HG02642 (cell line): ENCODE data around the gene GRIA4.

Source experiments
- ATAC-seq: cut with Tn5 transposase; IDR thresholded peaks from one replicate; pipeline ENCODE4 v1.9.1; 2021; ENCODE audit warnings: mild to moderate bottlenecking; ENCODE audit not compliant: unreplicated experiment, poor library complexity

Gene GRIA4

DNA sequence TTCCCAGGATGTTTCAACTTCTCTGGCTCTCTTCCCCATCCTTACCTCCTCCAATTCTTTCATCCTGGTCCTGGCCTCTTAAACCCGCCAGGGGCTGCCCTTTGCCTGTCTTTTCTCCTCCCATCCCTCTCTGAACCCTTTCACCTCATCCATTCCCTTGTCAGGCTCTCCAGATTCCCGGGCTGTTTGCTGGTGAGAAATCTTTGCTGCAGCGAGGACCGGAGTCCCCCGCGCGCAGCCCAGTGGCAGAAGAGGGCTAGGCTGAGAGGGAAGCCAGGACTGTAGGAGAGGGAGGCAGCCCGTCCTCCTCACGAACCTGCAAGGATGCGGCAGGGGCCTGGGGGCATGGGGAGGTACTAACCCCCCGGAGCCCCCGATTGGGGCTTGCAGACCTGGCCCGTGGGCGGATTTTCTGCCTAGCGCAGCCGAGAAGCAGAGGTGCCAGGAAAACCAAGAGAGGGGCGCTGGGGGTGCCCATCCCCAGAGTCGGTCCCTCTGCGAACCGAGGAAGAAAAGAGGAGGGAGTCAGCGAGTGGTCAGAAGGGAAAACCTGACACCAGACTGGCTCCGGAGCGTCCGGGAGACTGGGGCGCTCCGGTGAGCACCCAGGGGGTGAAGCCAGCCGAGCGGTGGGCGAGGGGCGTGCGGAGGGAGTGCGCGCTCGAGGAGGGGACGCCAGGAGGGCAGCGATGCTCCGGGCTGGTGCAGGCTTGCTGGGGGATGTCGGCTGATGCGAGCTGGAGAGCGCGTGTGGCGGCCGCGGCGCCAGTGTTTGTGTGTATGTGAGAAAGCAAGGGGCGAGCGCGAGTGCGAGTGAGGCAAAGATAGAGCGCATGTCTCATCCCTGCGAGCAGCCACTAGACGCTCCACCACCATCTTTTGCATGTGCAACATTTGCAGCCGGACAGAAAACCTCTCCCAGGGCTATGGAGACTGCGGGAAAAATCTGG is at the start of gene GRIA4:
TSS of gene GRIA4 (plus strand) at position 242 of the 950 bp plus-strand sequence. CDS start 925 bp downstream, outside the sequence.
- no peak for ATAC-seq

GRCh38 chr11:105573091-105573490 is 36.8 kb upstream of the GRIA4 start:
- ATAC-seq = no peak

GRCh38 chr11:105574974-105575373 is 34.9 kb upstream of the GRIA4 start:
- no peak for ATAC-seq

DNA sequence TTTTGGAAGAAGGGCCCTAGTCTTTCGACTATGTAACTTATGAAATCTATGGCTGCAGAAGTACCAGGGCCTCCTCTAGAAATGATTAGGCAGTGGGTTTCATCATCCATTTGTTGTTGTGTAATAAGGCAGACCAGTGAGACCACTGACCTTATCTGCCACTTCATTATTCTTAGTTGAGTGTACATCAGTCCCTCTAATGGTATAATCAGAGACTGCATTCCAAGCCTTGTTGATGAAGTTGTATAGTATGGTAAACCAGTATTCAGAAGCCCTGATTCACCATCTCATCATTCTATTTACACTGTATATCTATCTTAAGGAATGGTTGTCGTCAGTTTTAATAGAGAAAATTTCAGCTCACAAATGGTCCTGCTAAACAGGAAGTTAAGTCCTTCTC is 32.2 kb upstream of the GRIA4 start:
- no peak for ATAC-seq

DNA sequence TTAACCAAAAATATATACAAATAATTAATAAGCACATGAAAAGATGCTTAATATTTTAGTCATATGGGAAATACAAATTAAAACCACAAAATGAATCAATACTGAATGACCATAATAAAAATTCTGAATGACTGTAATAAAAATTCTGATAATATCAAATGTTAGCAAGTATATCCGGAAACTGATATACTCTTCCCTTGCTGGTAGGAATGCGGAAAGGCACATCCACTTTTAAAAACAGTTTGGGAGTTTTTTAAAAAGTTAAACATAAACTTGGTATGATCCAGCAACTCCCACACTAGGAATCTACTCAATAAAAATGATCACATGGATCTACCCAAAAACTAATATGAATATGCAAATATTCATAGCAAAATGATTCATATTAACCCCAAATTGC is 30.8 kb upstream of the GRIA4 start:
- no peak for ATAC-seq

GRCh38 chr11:105582497-105582896 is 27.4 kb upstream of the GRIA4 start:
- ATAC-seq = no peak

DNA sequence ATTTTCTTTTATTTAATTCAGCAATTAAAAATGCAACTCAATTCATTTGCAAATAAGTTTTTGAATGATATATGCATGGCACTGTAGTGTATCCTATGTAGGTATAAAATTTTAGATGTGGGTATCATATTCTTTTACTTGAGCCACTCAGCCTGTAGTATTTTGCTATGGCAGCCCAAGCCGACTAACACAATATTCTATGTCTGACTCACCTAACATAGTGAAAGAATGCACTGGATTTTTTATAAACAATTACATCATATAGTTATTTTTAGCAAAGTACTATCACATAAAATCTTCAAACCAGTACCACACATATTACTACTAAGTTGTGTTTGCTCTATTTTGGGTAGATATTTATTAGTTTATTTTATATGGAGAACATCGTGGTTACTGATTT is 21.9 kb upstream of the GRIA4 start:
- no peak for ATAC-seq

GRCh38 chr11:105589346-105589745 is 20.5 kb upstream of the GRIA4 start:
- ATAC-seq = no peak

- no peak for ATAC-seq
These were observed 17.8 kb upstream of the GRIA4 start for GRCh38 chr11:105592035-105592434.

- no peak for ATAC-seq
These were observed 11.5 kb upstream of the GRIA4 start for GRCh38 chr11:105598371-105598770.

DNA sequence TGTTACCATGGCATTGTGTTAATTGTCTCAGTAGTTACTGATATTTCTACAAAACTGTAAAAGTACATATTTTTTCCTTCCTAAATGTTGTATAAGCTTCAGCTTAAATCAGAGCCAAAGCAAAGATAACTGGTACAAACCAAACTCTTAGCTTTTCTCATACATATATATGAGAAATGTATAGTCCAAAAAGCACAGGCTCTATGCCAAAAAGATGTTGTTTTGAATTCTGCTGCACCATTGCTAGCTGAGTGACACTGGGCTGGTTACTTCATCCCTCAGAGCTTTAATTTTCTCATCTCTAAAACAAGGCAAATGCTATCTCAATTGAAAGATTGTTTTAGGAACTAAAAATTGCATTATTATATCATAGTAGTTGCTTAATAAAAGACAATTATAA is 6.7 kb upstream of the GRIA4 start:
- ATAC-seq = no peak

GRCh38 chr11:105609341-105609781 is 512 bp upstream of the GRIA4 start:
- peak; percentile 75 for ATAC-seq

GRCh38 chr11:105610871-105611571 is 1.1 kb downstream of the GRIA4 start:
- ATAC-seq = no peak

DNA sequence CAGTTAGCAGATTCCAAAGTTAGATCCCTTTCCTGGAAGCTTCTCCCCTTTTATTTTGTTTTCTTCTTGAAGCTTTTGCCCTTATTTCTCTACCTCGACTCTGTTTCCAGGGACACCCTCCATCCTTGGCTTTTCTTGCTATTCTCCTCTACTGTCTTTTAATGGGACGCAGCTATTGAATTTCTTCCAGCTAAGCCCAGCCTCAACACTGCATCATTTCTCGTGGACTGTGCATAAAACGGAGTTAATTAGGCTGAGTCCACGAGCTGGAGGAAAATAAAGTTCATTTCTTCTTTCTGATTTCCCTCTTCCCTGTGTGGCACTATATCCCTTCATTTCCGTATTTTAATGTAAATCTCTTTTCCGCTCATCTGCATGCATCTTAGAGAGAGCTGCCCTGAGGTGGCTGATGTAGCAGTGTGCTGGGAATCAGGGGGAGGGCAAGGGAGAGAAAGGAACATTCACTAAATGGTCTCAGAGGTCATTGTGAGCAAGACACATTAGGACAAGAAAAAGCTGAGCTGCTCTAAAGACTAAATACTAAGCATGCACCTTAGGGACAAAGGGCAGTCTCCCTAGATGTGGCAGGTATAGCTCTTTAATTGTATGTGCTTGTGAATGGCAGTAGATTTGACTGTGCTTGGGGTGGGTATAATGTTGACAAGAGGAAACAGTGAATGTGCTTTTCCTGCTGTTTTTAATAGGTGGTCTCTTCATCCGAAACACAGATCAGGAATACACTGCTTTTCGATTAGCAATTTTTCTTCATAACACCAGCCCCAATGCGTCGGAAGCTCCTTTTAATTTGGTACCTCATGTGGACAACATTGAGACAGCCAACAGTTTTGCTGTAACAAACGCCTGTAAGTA is 1.9 kb downstream of the GRIA4 start:
- no peak for ATAC-seq

- no peak for ATAC-seq
These were observed 2.9 kb downstream of the GRIA4 start for GRCh38 chr11:105612771-105613170.

DNA sequence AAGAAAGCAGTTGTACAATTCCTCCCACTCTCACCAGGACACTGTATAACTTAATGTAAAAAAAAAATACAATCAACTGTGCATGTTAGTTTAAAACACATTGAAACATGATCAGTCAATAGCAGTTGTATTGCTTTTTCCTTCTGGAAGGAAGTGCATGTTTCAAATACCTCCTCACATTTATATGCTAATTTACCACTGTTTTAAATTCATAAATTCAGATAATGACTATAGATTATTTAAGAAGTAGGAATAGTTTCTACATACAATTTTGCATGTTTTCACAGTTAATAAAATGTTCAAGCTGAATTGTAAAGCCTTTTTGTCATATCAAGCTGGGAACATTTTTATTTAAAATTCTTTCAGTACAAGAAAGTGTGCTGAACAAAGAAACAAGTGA is 3.3 kb downstream of the GRIA4 start:
- ATAC-seq = no peak

GRCh38 chr11:105618343-105618955 is 8.6 kb downstream of the GRIA4 start:
- no peak for ATAC-seq

GRCh38 chr11:105619556-105619955 is 9.7 kb downstream of the GRIA4 start:
- ATAC-seq = no peak

GRCh38 chr11:105622016-105622415 is 12.1 kb downstream of the GRIA4 start:
- no peak for ATAC-seq

DNA sequence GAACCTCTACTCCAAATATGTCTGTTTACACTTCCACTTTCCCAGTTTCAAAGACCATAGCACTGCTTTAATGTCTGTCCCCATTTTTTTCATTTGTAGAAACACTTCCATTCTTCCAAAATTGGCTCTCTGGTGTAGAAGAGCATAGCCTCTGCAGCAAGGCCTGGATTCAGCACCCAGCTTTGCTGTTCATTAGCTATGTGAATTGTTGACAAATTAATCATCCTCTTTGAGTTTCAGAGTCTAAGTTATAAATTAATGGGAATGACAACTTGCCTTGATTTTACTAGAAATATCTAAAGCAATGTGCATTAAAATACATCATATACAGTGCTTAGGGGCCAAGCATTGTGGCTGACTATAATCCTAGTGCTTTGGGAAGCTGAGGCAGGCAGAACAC is 22.4 kb downstream of the GRIA4 start:
- no peak for ATAC-seq
